HFF-Myc (cell line): ENCODE measurements around the gene TRIM5.

ENCODE experiments used
- DNase-seq: peaks from one replicate; pipeline ENCODE4 v3.0.0-alpha.2; 2011; ENCODE audit warnings: low read depth; ENCODE audit errors: extremely low read depth
- H3K4me3 ChIP-seq: replicated peaks from 2 replicates; pipeline ENCODE4 v1.5.1; 2011; ENCODE audit warnings: low read depth, mild to moderate bottlenecking, control low read depth, low read length
- CTCF ChIP-seq: IDR thresholded peaks from 2 replicates; pipeline ENCODE4 v1.5.1; 2012; ENCODE audit warnings: mild to moderate bottlenecking, low read depth, low read length, control low read depth; ENCODE audit errors: missing control alignments

The TRIM5 gene

GRCh38 chr11:5620651-5621521 lies 64.0 kb downstream of the TRIM5 start:
- TF ChIP-seq CTCF: no peak
- no peak for DNase-seq
- H3K4me3 ChIP-seq: no peak overlapping the region

- no peak for DNase-seq
Observed at GRCh38 chr11:5618807-5619206, 66.1 kb downstream of the TRIM5 start.

More at GRCh38 chr11:5618807-5619206, 66.1 kb downstream of the TRIM5 start:
- H3K4me3 ChIP-seq: no peak overlapping the region
- no peak for TF ChIP-seq CTCF
